IPS-15b (cell line): ENCODE measurements around the gene TMPRSS4.

Experiments used
- H3K27me3 ChIP-seq: one replicate; pipeline ENCODE4 v1.6.1; 2013; ENCODE audit warnings: low read length; ENCODE audit not compliant: control insufficient read depth, insufficient read depth
- H3K36me3 ChIP-seq: one replicate; pipeline ENCODE4 v1.6.1; 2013; ENCODE audit warnings: low read length; ENCODE audit not compliant: control insufficient read depth, insufficient read depth
- H3K4me1 ChIP-seq: one replicate; pipeline ENCODE4 v1.6.1; 2013; ENCODE audit warnings: mild to moderate bottlenecking, low read length; ENCODE audit not compliant: control insufficient read depth, insufficient read depth
- H3K4me3 ChIP-seq: one replicate; pipeline ENCODE4 v1.5.1; 2013; ENCODE audit warnings: low read depth, low read length
- H3K9ac ChIP-seq: one replicate; pipeline ENCODE4 v1.6.1; 2013; ENCODE audit warnings: low read depth, mild to moderate bottlenecking, low read length
- H3K9me3 ChIP-seq: one replicate; pipeline ENCODE4 v1.6.1; 2013; ENCODE audit warnings: mild to moderate bottlenecking, low read length; ENCODE audit not compliant: control insufficient read depth, insufficient read depth

The TMPRSS4 gene

DNA sequence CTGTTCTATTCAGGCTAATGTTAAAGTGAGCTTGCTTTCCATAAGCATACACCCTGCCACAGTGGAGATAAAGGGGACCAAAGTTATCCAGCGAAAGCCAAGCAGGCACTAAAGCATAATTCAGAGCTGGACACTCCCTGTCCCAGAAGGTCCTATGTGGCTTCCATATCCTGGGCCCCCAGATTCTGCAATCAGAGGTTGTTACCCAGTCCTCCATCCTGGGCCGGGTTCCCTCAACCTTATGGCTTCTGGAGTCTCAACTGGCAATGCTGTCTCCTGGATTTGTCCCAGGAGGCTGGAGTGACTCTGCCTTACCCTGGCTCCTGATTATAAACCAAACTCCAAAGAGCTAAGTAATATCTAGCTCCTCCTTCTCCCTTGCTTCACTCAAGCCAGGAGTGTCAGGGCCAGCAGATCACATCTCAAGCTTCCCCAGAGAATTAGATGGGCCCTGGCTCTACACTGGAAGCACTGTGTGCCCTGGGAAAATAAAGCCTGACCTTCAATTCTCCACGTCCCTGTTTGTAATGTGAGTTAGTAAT, 23.9 kb downstream of the TMPRSS4 start:
- H3K27me3 ChIP-seq: no peaks in the 10 kb centered on the region
- no peaks in the 10 kb centered on the region for H3K9me3 ChIP-seq
- H3K4me3 ChIP-seq: no peak overlapping the region
- no peaks in the 10 kb centered on the region for H3K36me3 ChIP-seq
- H3K9ac ChIP-seq: no peak overlapping the region
- H3K4me1 ChIP-seq: peaks cover 3% of the 10 kb centered on the region

DNA sequence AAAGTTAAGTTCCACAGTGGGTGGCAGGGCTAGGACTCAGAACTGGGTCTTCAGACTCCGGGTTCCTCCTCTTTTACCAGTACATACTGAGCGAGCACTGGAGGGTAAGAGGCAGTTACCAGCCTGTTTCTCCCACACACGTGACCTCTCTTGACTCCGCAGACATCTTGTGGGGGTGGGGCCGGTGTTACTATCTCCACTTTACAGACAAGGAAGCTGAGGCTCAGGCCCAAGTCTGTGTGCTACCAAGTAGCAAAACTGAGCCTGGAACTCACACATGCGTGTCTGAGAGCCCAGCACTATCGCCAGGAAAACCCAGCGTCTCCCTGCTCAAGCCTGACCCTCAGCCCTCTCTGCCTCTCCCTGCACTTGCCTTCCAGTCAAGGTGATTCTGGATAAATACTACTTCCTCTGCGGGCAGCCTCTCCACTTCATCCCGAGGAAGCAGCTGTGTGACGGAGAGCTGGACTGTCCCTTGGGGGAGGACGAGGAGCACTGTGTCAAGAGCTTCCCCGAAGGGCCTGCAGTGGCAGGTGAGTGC, 25.9 kb downstream of the TMPRSS4 start:
- Histone ChIP-seq H3K4me1 (peaks cover 3% of the 10 kb centered on the region), H3K36me3 (no peaks in the 10 kb centered on the region), H3K27me3 (no peaks in the 10 kb centered on the region), H3K4me3 (no peak overlapping the region), H3K9me3 (no peaks in the 10 kb centered on the region), H3K9ac (no peak overlapping the region)

DNA sequence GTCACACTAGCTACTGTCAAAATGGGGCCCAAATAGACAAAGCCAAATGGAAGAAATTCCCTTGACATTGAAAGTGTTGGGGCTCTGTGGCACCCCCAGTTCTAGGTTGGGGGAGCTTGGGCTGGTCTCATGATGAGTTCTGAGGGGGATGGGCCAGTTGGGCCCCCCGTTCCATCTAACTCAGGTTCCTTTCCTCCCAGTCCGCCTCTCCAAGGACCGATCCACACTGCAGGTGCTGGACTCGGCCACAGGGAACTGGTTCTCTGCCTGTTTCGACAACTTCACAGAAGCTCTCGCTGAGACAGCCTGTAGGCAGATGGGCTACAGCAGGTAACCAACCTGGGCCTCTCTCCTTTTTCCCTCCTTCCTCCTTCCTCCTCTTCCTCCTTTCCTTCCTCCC, 27.6 kb downstream of the TMPRSS4 start:
- Histone ChIP-seq H3K4me1 (no peaks in the 10 kb centered on the region), H3K27me3 (no peaks in the 10 kb centered on the region), H3K9me3 (no peaks in the 10 kb centered on the region), H3K9ac (no peak overlapping the region), H3K36me3 (no peaks in the 10 kb centered on the region), H3K4me3 (no peak overlapping the region)

DNA sequence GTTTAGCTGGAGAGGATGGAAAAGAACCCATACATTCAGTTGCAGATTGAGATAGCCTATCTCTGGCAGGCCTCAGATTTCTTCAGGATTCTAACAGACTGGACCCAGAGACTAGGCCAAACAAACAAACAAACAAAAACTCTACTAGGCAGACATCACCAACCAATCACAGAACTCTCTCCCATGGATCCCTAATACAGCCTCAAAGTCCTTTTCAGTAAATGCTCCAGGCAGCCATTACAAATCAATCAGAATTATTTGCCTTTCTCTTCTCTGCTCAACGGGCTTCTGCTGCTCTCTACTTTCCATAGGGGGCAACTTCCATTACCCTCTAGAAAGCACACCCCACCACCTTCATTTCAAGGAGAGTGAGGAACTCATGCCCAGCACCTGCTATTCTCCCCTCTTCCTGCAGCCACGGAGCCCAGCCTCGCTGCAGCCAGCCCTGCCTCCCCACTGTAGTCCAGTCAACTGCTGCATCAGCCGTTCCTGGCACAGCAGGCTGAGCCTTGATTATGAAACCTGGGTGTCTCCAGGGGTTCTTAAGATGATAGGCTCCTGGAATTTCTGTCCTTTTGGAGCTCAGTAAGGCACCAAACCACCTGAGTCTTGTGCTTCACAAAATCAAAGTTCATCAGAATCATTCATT, 28.9 kb downstream of the TMPRSS4 start:
- H3K4me3 ChIP-seq: no peak overlapping the region
- no peaks in the 10 kb centered on the region for H3K27me3 ChIP-seq
- H3K36me3 ChIP-seq: no peaks in the 10 kb centered on the region
- no peak overlapping the region for H3K9ac ChIP-seq
- no peaks in the 10 kb centered on the region for H3K9me3 ChIP-seq
- H3K4me1 ChIP-seq: no peaks in the 10 kb centered on the region

DNA sequence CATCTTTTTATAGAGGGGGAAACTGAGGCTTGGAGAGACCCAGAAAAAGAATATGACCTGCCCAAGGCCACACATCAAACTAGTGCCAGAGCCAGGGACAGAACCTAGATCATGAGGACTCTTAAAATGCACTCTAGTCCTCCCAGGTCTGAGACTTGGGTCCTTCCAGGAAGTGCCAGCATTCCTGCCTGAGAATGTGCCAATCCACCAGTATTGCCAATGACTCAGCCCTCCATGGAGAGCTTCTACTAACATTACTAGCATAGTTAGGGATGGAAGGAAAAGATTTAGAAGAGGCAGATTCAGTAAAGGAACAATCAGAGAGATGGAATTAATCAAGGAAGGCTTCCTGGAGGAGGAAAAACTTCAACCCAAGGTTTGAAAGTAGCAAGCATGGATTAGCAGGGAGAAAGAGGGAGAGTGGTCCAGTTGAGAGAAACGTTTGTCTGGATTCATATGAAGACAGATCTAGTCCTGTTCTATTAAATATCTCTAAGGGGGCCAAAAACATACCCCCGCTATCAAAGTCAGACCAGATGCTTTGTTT, 30.0 kb downstream of the TMPRSS4 start:
- H3K36me3 ChIP-seq: no peaks in the 10 kb centered on the region
- no peak overlapping the region for H3K4me3 ChIP-seq
- no peaks in the 10 kb centered on the region for H3K9me3 ChIP-seq
- no peaks in the 10 kb centered on the region for H3K27me3 ChIP-seq
- H3K4me1 ChIP-seq: no peaks in the 10 kb centered on the region
- no peak overlapping the region for H3K9ac ChIP-seq

DNA sequence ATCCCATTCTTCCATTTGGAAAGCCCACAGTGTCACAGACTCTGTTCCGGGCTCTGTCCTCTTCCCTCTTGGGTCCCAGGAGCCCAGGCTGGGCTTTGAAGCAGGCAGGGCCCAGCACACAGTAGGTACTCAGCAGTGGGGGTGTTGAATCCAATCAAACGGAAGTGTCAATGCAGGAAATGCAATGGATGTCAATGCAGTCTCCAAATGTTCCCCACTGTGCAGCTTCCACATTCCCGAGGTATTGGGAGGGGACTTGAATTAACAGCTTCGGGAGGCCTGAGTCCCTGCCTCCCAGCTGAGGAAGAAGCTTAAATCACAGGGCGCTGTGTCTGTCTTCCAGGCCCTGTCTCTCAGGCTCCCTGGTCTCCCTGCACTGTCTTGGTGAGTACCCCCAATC, 31.6 kb downstream of the TMPRSS4 start:
- H3K9me3 ChIP-seq: no peaks in the 10 kb centered on the region
- H3K4me3 ChIP-seq: no peak overlapping the region
- no peaks in the 10 kb centered on the region for H3K27me3 ChIP-seq
- H3K9ac ChIP-seq: no peak overlapping the region
- H3K36me3 ChIP-seq: no peaks in the 10 kb centered on the region
- no peaks in the 10 kb centered on the region for H3K4me1 ChIP-seq

DNA sequence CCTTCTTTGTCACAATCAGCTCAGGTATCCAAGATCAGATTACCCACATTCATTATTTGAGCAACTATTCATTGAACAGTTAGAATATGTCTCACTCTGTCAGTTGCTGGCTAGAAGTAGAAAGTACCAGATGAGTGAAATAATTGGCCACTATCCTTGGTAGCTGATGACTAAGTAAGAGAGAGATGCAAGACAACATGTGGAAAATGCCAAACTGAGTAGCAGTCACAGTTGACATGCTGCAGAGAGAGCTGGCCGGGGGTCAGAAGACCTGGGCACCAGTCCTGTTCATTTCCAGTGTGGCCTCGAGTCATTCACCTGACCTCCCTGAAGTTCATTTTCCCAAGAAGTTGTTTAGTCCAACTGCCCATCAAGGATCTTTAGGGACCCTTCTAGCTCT, 32.4 kb downstream of the TMPRSS4 start:
- H3K9ac ChIP-seq: no peak overlapping the region
- no peaks in the 10 kb centered on the region for H3K9me3 ChIP-seq
- no peaks in the 10 kb centered on the region for H3K4me1 ChIP-seq
- no peak overlapping the region for H3K4me3 ChIP-seq
- H3K27me3 ChIP-seq: no peaks in the 10 kb centered on the region
- H3K36me3 ChIP-seq: no peaks in the 10 kb centered on the region

DNA sequence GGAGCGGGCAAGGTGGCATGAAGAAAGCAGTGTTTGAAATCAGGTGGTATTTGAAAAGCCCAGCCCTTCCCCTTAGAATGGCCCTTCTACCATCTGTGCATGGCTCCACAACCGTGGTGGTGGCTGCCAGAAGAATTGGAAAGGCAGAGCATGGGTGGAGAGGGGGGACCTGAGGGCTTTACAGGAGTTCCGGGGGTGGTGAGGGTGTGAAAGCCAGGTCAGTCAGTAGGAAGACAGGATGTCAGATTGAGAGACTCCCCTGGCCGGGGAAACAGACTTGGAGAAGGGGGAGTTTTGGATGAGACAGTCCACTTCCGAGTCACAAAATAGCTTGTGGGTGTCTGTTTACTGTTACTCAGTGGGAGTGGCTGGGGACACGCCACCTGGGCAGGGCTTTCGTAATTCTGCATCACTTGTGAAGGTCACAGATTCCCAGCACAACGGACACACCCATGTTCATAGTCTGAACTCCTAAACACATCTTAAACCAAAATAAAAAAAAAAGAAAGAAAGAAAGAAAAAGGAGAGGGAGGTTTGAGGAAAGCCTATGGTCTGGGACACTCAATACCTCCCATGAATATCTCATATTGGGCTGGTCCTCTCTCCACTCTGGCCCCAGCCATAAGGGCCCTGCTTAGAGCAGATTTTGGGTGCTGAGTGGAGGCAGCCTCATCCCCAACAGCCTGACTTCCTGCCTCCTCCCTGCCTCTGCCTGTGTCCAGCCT, 34.3 kb downstream of the TMPRSS4 start:
- H3K36me3 ChIP-seq: no peaks in the 10 kb centered on the region
- H3K9me3 ChIP-seq: no peaks in the 10 kb centered on the region
- H3K4me1 ChIP-seq: no peaks in the 10 kb centered on the region
- no peak overlapping the region for H3K9ac ChIP-seq
- H3K4me3 ChIP-seq: no peak overlapping the region
- no peaks in the 10 kb centered on the region for H3K27me3 ChIP-seq

DNA sequence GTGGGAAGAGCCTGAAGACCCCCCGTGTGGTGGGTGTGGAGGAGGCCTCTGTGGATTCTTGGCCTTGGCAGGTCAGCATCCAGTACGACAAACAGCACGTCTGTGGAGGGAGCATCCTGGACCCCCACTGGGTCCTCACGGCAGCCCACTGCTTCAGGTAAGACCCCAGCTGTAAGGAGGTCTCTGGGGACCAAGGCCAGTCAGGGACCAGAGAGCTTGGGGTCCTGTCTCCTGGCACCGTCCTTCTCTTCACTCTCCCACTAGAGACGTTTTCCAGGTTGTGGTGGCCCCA, 34.8 kb downstream of the TMPRSS4 start:
- Histone ChIP-seq H3K27me3 (no peaks in the 10 kb centered on the region), H3K9me3 (no peaks in the 10 kb centered on the region), H3K4me1 (no peaks in the 10 kb centered on the region), H3K36me3 (no peaks in the 10 kb centered on the region), H3K9ac (no peak overlapping the region), H3K4me3 (no peak overlapping the region)

DNA sequence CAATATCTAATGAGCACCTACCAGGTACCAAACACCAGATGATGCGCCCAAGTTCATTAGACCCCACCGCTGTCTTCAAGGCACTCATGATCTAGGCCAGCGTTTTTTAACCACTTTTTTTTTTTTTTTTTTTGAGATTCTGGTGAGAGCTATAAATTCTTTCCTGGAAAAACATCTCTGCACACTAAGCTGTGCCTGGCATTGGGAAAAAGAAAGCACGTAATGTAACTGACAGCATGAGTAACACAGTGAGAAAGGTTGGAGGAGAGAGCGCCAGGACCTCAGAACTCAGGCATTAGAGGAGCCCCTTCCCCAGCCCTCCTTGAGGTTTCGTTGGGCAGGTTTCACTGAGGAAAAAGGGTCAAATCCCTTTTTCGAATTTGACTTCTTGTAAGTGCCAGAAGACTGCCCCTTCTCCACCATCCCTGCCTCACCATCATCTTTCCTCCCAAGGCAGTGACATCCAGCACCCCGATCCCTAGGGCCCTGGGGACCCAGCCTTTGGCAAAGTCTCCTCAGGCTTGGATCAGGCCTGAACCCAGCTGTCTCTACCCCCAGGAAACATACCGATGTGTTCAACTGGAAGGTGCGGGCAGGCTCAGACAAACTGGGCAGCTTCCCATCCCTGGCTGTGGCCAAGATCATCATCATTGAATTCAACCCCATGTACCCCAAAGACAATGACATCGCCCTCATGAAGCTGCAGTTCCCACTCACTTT, 36.0 kb downstream of the TMPRSS4 start:
- Histone ChIP-seq H3K27me3 (no peaks in the 10 kb centered on the region), H3K9me3 (no peaks in the 10 kb centered on the region), H3K9ac (no peak overlapping the region), H3K36me3 (no peaks in the 10 kb centered on the region), H3K4me1 (no peaks in the 10 kb centered on the region), H3K4me3 (no peak overlapping the region)

DNA sequence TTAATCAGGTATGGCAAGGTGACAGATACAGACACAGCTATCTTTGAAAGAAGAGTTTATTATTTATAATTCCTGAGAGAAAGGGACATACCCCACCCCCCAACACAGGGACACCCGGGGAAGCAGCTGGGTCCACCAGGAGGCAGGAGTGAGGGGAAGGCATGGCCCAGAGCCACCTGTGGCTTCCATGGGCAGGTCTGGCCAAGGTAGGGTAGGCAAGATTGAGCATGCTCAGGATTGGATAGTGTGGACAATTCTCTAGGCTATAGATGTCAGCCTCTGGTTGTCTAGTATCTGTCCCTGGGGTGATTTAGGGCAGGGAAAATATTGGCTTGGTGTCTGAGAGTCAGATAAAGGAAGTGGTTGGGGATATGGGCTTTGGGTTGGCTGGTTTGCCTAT, 37.4 kb downstream of the TMPRSS4 start:
- H3K9me3 ChIP-seq: no peaks in the 10 kb centered on the region
- no peaks in the 10 kb centered on the region for H3K4me1 ChIP-seq

More for the DNA sequence above, 37.4 kb downstream of the TMPRSS4 start:
- Histone ChIP-seq H3K36me3 (no peaks in the 10 kb centered on the region), H3K27me3 (no peaks in the 10 kb centered on the region), H3K4me3 (no peak overlapping the region), H3K9ac (no peak overlapping the region)
